GM12801 (cell line): ENCODE data around the gene ALDH1A2.

ENCODE experiments used
- CTCF ChIP-seq: IDR thresholded peaks from one replicate; pipeline ENCODE4 v1.5.1; 2011; ENCODE audit warnings: control low read depth; ENCODE audit not compliant: insufficient read length; ENCODE audit errors: extremely low read depth

The ALDH1A2 gene

DNA sequence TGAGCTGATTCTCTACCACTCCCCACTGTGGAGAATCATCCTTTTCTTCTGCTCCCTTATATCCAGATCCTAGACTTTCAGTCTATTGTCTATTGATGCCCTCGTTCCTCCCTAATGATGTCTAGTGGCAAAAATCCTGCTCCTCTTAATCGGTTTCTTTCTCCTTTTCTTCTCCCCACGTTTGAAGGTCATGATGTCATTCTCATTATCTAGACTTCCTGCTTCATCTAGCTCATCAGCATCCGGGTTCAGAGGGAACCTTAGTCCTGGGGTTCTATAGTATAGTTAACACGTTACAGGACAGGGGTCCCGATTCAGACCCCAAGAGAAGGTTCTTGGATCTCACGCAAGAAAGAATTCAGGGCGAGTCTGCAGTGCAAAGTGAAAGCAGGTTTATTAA lies 14.9 kb upstream of the ALDH1A2 start:
- TF ChIP-seq CTCF: no peak

GRCh38 chr15:58078591-58078990 lies 13.1 kb upstream of the ALDH1A2 start:
- TF ChIP-seq CTCF: no peak

DNA sequence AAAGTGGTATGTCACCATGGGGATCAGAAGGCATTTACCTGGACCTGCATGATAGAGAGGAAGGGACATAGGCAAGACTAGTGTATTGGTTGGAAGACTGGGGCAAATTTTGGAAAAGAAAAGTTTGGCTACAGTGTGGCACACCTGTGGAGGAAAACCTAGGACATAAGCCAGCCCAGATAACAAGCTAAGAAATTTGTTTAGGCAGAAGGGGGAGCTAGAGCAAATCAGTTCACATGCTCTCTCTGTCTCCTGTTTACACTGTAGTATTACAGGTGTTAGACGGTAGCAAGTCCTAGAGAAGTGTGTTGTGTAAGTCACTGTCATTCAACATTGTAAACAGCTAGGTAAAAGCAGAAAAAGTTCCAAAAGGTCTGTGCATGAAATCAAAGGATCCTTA lies 11.9 kb upstream of the ALDH1A2 start:
- no peak for TF ChIP-seq CTCF

DNA sequence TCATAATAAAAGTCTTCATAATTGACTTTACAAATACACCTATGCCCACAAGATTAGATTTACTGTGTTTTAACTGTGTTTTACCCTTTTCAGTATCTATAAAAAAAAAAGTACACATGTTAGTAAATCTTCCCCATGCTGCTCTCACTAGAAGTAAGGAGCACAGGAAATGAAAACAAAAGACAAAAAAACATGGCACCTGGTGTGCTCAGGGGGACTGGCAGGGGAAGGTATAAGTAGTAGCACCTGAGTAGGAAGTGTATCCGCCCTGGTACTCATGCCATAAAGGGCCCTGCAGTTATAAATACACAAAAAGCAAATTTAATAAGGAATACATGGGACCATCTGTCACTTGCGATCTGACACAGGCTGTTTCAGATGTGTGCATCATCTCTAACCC lies 8.9 kb upstream of the ALDH1A2 start:
- TF ChIP-seq CTCF: no peak

DNA sequence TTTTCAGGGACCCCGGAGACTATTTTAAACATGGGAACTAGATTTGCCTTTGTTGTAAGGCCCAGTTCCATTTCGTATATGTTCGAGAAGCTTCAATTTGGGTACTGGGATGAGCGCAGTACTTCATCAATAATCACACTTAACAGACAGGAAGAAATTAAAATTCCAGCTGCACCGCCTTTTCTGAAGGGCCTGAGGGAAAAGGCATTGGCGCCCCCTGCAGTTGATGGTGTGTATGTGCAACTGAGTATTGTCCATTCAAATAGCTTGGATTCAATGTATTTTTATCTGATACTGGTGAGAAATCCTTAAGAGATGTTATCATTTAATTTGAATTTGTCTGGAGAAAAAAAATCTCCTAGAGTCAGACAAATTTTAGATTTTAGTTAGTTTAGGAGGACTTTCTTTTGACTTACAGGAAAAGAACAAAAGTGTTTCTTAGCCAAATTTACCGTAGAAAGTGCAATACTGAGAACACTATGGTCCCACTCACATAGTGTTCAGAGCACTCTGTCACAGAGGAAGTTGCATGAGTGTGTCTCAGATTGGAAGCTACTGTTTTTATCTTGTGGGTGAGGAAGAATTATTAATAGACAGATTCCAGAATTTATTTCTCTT lies 5.4 kb upstream of the ALDH1A2 start:
- peak; percentile 2 for TF ChIP-seq CTCF

- TF ChIP-seq CTCF: no peak
These were observed 3.5 kb upstream of the ALDH1A2 start for GRCh38 chr15:58069008-58069407.

DNA sequence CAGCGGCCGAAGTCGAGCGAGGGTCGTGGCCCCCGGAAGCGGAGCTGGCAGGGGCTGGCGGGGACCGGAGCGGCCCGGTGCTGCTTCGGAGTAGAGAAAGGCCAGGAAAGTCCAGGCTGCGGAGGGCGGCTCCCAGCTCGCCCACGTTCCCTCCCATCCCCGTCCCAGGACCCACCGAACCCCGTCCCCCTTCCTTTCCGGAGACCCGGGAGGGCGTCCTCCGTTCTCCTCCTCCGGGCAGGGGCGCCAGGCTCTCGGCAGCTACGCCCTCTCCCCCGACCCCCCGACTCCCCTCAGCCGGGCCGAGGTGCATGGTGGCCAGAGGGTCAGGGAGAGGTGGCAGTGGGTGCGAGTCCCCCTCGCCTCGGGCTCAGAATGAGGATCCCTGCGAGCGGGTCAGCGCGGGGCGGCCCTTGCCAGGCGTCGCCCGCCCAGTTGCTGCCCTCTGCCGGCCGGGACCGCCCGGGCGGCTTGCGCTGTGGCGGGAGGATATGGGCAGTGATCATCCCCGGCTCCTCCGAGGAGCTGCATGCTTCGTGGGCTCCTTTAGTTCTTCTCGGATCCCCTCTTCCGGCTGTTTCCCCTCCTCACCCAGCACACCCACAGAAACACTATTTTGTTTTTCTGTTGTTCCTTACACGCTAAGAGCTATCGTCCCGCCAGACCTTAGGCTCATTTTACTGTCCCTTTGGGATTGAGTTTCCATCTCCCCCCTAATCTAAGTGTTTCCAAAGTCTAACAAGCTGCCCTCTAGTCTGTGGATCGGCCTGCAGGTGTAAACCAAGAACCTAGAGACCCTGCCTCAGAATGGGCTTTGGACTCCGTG lies 744 bp upstream of the ALDH1A2 start:
- no peak for TF ChIP-seq CTCF
